Measurements from ENCODE around the gene C12orf76.
A peak's percentile ranks its signal among the peaks of the same experiment; 100 is the strongest.
"Not testable (repeated sequence)": the region's sequence is repeated elsewhere in the genome, so short reads cannot be mapped to it uniquely, and the experiment has no call there.

Gene C12orf76, protein sequence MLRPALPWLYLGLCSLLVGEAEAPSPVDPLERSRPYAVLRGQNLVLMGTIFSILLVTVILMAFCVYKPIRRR

DNA sequence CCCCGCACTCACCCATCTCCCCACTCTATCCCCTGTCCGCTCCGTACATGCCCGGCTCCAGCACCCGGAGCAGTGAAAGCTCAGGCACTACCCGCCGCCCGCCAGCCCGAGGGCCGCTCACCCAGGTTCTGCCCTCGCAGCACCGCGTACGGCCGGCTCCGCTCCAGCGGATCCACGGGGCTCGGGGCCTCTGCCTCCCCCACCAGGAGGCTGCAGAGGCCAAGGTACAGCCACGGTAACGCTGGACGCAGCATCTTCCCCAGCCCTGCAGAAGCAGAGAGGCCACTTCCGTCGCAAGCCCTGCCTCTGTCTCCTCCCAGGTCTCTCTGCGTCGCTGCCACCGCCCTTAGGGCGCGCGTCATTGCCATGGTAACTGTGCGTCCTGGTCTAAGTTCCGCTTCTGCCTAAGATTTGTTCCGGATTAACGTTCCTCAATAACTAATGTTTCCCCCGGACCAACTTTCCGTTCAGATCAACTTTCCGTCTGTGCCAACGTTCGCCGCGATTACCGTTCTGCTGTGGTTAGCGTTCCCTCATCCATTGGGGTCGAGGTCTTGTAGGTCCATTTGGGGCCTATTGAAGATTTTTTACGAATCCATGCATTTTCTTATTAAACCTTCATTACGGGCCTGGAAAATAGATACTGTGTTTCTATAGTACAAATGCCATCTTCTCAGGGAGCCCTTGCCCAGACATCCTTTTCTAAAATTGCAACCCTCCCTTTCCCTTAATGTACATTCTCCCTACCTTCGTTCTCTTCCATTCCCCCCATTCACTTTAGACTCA, at the start of gene C12orf76:
C12orf76 (minus strand) TSS at position 281 of the 786 bp plus-strand sequence; CDS start at position 254, 27 bp downstream.
- H3K27ac ChIP-seq (ENCODE audit: low read depth, low read length): peak within 1 kb of the TSS; percentile 59
- peak within 1 kb of the TSS; percentile 58 to 70 for H3K9ac ChIP-seq (ENCODE audit: low read depth in 1 of 2, low read length in 2 of 2)
- H3K27me3 ChIP-seq (ENCODE audit: control insufficient read depth in 1 of 2, insufficient read depth in 2 of 2, low read length in 2 of 2): no peaks in the 10 kb centered on the region
- H3K36me3 ChIP-seq (ENCODE audit: control insufficient read depth in 1 of 2, insufficient read depth in 2 of 2, low read length in 2 of 2): peaks cover 0 to 4% of the 10 kb centered on the region in 2 donors
- peak within 1 kb of the TSS; percentile 72 to 95 for H3K4me3 ChIP-seq (ENCODE audit: low read depth in 1 of 2, low read length in 2 of 2)
- H3K4me1 ChIP-seq (ENCODE audit: control insufficient read depth in 1 of 2, insufficient read depth in 2 of 2, low read length in 2 of 2): peaks cover 17 to 21% of the 10 kb centered on the region in 2 donors
- no peaks in the 10 kb centered on the region for H3K9me3 ChIP-seq (ENCODE audit: control insufficient read depth in 1 of 2, low read length in 2 of 2)

DNA sequence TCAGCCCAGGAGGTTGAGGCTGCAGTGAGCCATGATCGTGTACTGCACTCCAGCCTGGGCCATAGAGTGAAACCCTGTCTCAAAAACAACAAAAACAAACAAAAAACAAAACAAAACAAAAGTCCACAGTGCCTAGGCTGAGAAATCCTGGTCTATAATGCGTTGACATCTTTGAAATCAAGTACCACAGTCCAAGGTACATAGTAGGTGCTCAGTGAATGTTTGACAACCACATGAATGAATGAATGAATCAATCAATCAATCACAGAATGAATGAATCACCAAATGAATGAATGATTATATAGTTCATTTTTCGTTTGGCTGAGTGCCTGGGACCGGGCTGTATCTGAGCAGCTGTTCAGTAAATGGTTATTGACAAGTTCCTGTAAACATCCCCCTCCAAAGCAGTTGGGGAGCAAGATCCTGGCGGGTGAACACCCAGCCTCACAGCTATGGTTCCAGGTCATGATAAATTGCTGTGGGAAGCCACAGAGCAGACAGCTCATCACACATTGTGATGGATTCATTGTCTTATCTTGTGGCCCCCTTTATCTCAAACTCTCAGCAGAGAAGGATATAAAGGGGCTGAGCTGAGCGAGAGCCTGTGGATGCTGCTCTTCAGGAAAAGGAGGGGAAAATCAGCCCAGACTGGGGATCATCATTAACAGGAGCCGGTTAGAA, 45.4 kb upstream of the C12orf76 start:
- Histone ChIP-seq H3K4me1 (ENCODE audit: control insufficient read depth in 1 of 2, insufficient read depth in 2 of 2, low read length in 2 of 2) (no peaks in the 10 kb centered on the region), H3K27me3 (ENCODE audit: control insufficient read depth in 1 of 2, insufficient read depth in 2 of 2, low read length in 2 of 2) (peaks cover 3 to 8% of the 10 kb centered on the region in 2 donors), H3K36me3 (ENCODE audit: control insufficient read depth in 1 of 2, insufficient read depth in 2 of 2, low read length in 2 of 2) (no peaks in the 10 kb centered on the region), H3K27ac (ENCODE audit: low read depth, low read length) (no peak overlapping the region), H3K4me3 (ENCODE audit: low read depth in 1 of 2, low read length in 2 of 2) (no peak overlapping the region), H3K9me3 (ENCODE audit: control insufficient read depth in 1 of 2, low read length in 2 of 2) (no peaks in the 10 kb centered on the region), H3K9ac (ENCODE audit: low read depth in 1 of 2, low read length in 2 of 2) (no peak overlapping the region)

DNA sequence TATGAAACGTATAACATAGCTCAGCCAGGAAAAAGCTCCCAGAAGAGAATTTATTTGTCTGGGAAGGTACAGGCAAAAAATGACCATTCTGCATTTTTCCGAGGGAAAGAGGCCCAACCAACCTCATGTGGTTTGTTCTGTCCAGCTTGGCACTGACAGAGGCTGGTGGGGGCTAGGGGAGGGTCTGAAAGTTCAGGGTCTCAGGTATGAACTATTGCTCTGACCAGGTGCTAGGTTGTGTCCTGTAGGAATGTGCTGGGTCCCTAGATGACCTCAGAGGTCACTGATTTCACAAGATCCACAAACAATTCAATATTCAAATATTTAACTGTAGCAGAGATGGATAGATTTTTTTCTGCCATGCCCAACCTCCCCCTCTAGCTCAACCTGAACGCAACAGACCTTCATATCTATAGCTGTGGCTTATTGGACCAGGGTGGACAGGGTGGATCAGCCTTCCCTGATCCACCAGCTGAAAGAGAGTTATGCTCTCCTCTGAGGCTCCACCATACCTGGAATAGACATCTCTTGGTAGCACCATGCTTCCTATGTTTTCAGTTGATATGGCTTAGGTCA, 42.9 kb upstream of the C12orf76 start:
- Histone ChIP-seq H3K4me1 (ENCODE audit: control insufficient read depth in 1 of 2, insufficient read depth in 2 of 2, low read length in 2 of 2) (no peaks in the 10 kb centered on the region), H3K4me3 (ENCODE audit: low read depth in 1 of 2, low read length in 2 of 2) (no peak overlapping the region), H3K27ac (ENCODE audit: low read depth, low read length) (no peak overlapping the region), H3K27me3 (ENCODE audit: control insufficient read depth in 1 of 2, insufficient read depth in 2 of 2, low read length in 2 of 2) (peaks cover 3 to 8% of the 10 kb centered on the region in 2 donors), H3K9ac (ENCODE audit: low read depth in 1 of 2, low read length in 2 of 2) (no peak overlapping the region), H3K9me3 (ENCODE audit: control insufficient read depth in 1 of 2, low read length in 2 of 2) (no peaks in the 10 kb centered on the region), H3K36me3 (ENCODE audit: control insufficient read depth in 1 of 2, insufficient read depth in 2 of 2, low read length in 2 of 2) (no peaks in the 10 kb centered on the region)

DNA sequence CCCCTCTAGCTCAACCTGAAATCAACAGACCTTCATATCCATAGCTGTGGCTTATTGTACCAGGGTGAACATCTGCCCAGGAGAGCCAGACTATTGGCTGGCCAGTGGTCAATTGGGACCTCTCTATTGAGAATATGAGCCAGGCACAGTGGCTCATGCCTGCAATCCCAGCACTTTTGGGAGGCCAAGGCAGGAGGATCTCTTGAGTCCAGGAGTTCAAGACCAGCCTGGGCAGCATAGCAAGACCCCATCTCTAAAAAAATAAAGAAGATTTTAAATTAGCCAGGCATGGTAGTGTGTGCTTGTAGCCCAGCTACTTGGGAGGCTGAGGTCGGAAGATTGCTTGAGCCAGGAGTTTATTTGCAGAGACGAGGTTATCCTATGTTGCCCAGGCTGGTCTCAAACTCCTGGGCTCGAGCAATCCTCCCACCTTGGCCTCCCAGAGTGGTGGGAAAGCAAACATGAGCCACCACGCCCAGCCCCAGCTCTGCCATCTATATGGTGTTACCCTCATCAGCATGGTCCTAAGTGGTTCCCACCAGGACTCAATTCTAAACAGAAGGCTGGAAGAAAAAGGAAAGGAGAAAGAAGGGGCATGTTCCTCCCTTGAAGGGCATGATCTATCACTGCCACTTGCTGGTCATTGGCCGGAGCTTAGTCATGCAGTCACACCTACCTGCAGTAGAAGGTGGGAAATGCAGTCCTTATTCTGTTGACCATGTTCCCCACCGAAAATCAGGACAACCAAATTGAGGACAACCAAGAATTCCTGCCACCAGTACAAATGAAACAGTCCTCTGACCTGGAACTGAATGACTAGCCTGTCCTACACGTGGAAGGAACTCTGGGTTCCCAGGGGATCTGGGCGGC, 42.2 kb upstream of the C12orf76 start:
- H3K27ac ChIP-seq (ENCODE audit: low read depth, low read length): no peak overlapping the region
- H3K4me1 ChIP-seq (ENCODE audit: control insufficient read depth in 1 of 2, insufficient read depth in 2 of 2, low read length in 2 of 2): no peaks in the 10 kb centered on the region
- H3K27me3 ChIP-seq (ENCODE audit: control insufficient read depth in 1 of 2, insufficient read depth in 2 of 2, low read length in 2 of 2): peaks cover 3 to 8% of the 10 kb centered on the region in 2 donors
- no peak overlapping the region for H3K9ac ChIP-seq (ENCODE audit: low read depth in 1 of 2, low read length in 2 of 2)
- no peaks in the 10 kb centered on the region for H3K9me3 ChIP-seq (ENCODE audit: control insufficient read depth in 1 of 2, low read length in 2 of 2)
- no peaks in the 10 kb centered on the region for H3K36me3 ChIP-seq (ENCODE audit: control insufficient read depth in 1 of 2, insufficient read depth in 2 of 2, low read length in 2 of 2)
- H3K4me3 ChIP-seq (ENCODE audit: low read depth in 1 of 2, low read length in 2 of 2): no peak overlapping the region

DNA sequence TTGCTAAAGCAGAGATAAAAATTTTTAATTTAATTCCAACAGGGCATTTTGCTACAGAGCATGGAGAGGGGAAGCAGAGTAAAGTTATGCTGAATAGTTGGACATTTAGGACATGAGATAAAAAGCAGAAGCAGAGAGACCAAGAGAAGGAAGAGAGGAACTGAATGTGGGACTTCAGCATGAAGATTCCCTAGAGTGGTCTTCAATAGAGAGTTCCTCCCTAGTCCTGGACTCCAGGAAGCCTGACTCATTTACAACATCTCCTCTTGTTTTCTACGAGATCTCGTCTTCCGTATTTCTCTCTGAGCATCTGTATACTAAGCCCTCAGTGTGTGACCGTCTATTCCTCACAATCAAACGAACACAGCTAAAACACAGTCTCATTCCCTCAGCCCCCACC, 40.6 kb upstream of the C12orf76 start:
- no peak overlapping the region for H3K27ac ChIP-seq (ENCODE audit: low read depth, low read length)
- no peaks in the 10 kb centered on the region for H3K36me3 ChIP-seq (ENCODE audit: control insufficient read depth in 1 of 2, insufficient read depth in 2 of 2, low read length in 2 of 2)
- H3K27me3 ChIP-seq (ENCODE audit: control insufficient read depth in 1 of 2, insufficient read depth in 2 of 2, low read length in 2 of 2): peaks cover 3 to 8% of the 10 kb centered on the region in 2 donors
- no peak overlapping the region for H3K4me3 ChIP-seq (ENCODE audit: low read depth in 1 of 2, low read length in 2 of 2)
- no peak overlapping the region for H3K9ac ChIP-seq (ENCODE audit: low read depth in 1 of 2, low read length in 2 of 2)
- no peaks in the 10 kb centered on the region for H3K4me1 ChIP-seq (ENCODE audit: control insufficient read depth in 1 of 2, insufficient read depth in 2 of 2, low read length in 2 of 2)
- no peaks in the 10 kb centered on the region for H3K9me3 ChIP-seq (ENCODE audit: control insufficient read depth in 1 of 2, low read length in 2 of 2)

DNA sequence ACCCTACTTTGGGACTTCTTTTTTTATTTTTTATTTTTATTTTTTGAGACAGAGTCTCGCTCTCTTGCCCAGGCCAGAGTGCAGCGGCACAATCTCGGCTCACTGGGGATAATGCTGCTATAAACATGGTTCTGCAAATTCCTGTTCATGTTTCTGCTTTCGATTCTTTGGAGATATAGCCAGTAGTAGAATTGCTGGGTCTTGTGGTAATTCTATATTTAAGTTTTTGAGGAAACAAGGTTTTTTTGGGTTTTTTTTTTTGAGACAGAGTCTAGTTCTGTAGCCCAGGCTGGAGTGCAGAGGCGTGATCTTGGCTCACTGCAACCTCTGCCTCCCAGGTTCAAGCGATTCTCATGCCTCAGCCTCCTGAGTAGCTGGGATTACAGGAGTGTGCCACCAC, 39.9 kb upstream of the C12orf76 start:
- not testable (repeated sequence) for H3K9me3 ChIP-seq (ENCODE audit: control insufficient read depth in 1 of 2, low read length in 2 of 2); H3K4me1 ChIP-seq (ENCODE audit: control insufficient read depth in 1 of 2, insufficient read depth in 2 of 2, low read length in 2 of 2); H3K4me3 ChIP-seq (ENCODE audit: low read depth in 1 of 2, low read length in 2 of 2); H3K27ac ChIP-seq (ENCODE audit: low read depth, low read length); H3K36me3 ChIP-seq (ENCODE audit: control insufficient read depth in 1 of 2, insufficient read depth in 2 of 2, low read length in 2 of 2); H3K27me3 ChIP-seq (ENCODE audit: control insufficient read depth in 1 of 2, insufficient read depth in 2 of 2, low read length in 2 of 2); H3K9ac ChIP-seq (ENCODE audit: low read depth in 1 of 2, low read length in 2 of 2)

DNA sequence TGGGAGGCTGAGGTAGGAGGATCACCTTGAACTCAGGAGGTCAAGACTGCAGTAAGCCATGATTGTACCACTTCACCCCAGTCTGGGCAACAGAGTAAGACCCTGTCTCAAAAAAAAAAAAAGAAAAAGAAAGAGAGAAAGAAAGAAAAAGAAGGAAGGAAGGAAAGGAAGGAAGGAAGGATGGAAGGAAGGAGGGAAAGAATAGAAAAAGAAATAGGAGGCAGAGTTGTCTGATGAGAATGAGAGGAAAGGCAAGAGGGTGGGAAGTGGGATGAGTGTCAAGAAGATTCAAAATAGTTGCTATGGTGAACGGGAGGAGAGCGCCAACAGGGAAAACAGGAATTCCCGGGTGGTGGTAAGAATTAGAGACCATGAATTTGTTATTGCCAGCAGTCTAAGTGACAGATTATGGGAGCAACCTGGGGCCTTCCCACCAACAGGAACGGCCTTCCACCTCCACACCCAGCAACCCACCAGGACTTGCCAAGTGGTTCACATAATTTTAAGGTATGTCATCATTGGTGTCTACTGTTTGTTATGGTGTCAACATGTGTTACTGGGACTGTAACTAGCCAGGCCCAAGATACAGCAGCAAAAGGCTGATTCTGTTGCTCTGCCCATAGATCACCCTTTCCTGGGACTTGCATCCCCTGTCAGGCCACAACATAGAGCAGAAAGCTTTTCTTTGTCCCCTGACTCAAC, 36.1 kb upstream of the C12orf76 start:
- Histone ChIP-seq H3K27me3 (ENCODE audit: control insufficient read depth in 1 of 2, insufficient read depth in 2 of 2, low read length in 2 of 2) (no peaks in the 10 kb centered on the region), H3K27ac (ENCODE audit: low read depth, low read length) (no peak overlapping the region), H3K4me1 (ENCODE audit: control insufficient read depth in 1 of 2, insufficient read depth in 2 of 2, low read length in 2 of 2) (peaks cover 5 to 7% of the 10 kb centered on the region in 2 donors), H3K9ac (ENCODE audit: low read depth in 1 of 2, low read length in 2 of 2) (no peak overlapping the region), H3K36me3 (ENCODE audit: control insufficient read depth in 1 of 2, insufficient read depth in 2 of 2, low read length in 2 of 2) (no peaks in the 10 kb centered on the region), H3K4me3 (ENCODE audit: low read depth in 1 of 2, low read length in 2 of 2) (no peak overlapping the region), H3K9me3 (ENCODE audit: control insufficient read depth in 1 of 2, low read length in 2 of 2) (no peaks in the 10 kb centered on the region)

DNA sequence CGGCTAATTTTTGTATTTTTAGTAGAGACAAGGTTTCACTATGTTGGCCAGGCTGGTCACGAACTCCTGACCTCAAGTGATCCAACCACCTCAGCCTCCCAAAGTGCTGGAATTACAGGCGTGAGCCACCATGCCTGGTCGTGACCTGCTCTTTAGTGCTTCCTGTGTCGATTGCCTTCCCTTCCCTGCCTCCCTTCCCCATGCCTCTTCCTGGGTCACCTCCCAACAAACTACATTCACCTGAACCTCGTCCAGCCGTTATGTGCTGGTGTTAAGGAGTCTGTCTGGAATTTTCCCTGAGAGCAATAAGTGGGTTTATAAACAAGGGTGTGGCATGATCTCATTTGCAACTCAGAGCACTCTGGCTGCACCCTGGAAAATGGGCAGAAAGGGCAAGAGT, 32.1 kb upstream of the C12orf76 start:
- Histone ChIP-seq H3K9ac (ENCODE audit: low read depth in 1 of 2, low read length in 2 of 2) (no peak overlapping the region), H3K27me3 (ENCODE audit: control insufficient read depth in 1 of 2, insufficient read depth in 2 of 2, low read length in 2 of 2) (no peaks in the 10 kb centered on the region), H3K27ac (ENCODE audit: low read depth, low read length) (no peak overlapping the region), H3K4me1 (ENCODE audit: control insufficient read depth in 1 of 2, insufficient read depth in 2 of 2, low read length in 2 of 2) (peaks cover 9 to 11% of the 10 kb centered on the region in 2 donors), H3K9me3 (ENCODE audit: control insufficient read depth in 1 of 2, low read length in 2 of 2) (no peaks in the 10 kb centered on the region), H3K4me3 (ENCODE audit: low read depth in 1 of 2, low read length in 2 of 2) (no peak overlapping the region), H3K36me3 (ENCODE audit: control insufficient read depth in 1 of 2, insufficient read depth in 2 of 2, low read length in 2 of 2) (no peaks in the 10 kb centered on the region)
